HG02798 (cell line): ENCODE data around the gene TPSD1.
"Not testable (repeated sequence)": the region's sequence is repeated elsewhere in the genome, so short reads cannot be mapped to it uniquely, and the experiment has no call there.

Source experiments
- ATAC-seq: cut with Tn5 transposase; IDR thresholded peaks from one replicate; pipeline ENCODE4 v1.9.1; 2021; ENCODE audit warnings: mild to moderate bottlenecking; ENCODE audit not compliant: unreplicated experiment, poor library complexity

Gene TPSD1

DNA sequence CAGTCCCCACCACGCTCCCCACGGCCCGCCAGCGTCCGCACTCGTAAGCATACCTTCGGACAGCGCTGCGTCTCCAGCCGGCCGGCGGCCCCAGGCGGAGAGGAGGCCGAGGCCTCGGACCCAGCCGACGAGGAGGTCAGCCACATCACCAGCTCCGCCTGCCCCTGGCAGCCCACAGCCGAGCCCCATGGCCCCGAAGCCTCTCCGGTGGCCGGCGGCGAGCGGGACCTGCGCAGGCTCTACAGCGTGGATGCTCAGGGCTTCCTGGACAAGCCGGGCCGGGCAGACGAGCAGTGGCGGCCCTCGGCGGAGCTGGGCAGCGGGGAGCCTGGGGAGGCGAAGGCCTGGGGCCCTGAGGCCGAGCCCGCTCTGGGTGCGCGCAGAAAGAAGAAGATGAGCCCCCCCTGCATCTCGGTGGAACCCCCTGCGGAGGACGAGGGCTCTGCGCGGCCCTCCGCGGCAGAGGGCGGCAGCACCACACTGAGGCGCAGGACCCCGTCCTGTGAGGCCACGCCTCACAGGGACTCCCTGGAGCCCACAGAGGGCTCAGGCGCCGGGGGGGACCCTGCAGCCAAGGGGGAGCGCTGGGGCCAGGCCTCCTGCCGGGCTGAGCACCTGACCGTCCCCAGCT lies 35.7 kb upstream of the TPSD1 start:
- no peak for ATAC-seq

GRCh38 chr16:1220841-1221627 lies 34.8 kb upstream of the TPSD1 start:
- ATAC-seq = no peak

- ATAC-seq = no peak
Observed at GRCh38 chr16:1221628-1222552, 34.0 kb upstream of the TPSD1 start.

DNA sequence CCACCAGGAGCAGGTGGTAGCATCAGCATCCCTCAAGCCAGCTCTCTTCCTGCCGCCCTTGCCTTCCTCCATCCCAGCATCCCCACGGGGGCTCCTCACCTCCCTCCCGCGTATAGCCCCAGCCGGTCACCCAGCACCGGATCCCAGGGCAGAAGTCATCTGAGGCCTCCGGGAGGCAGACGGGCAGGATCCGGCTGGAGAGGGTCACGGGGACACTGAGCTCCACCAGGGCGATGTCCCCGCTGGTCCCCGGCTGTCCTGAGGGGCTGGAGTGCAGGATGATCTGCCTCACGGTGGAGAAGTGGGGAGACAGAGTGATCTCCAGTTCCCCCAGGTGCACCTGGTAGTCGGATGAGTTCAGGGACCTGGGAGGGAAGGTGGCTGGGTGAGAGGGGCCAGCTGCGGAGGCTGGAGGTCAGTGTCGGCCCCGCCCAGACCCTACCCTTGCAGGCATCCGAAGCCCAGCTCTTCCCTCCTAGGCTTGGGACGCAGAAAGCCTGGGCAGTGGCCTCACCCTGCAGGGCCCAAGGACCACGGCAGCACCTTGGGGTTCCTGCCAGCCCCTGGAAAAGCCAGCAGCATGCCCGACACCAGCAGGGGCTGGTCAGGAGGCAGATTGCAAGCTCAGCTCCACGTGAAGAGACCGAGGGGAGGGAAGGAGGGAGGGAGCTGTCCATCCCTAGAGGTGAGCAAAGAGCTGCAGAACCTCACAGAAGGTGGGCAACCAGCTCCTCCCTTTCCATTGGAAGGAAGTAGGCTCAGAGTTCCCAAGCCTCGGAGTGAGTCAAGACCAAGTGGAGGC lies 33.1 kb upstream of the TPSD1 start:
- no peak for ATAC-seq

- ATAC-seq = no peak
Observed at GRCh38 chr16:1223355-1224214, 32.3 kb upstream of the TPSD1 start.

DNA sequence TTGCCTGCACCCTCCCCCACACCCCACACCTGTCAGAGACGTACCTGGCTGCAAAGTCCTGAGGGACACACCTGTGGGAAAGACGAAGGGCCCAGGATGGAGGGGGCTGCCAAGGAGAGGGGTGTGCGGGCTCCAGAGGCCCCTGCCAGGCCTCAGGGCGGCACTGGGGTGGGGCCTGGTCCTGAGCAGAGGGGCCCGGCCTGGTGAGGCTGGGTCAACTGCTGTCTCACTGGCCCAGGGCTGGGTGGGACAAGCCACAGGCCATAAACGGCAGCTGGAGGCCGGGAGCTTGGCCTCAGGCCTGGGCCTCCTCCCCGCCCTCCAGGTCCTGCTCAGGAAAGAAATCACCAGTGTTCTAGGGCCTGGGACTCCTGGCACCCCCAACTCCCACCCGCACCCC lies 31.3 kb upstream of the TPSD1 start:
- ATAC-seq = no peak

DNA sequence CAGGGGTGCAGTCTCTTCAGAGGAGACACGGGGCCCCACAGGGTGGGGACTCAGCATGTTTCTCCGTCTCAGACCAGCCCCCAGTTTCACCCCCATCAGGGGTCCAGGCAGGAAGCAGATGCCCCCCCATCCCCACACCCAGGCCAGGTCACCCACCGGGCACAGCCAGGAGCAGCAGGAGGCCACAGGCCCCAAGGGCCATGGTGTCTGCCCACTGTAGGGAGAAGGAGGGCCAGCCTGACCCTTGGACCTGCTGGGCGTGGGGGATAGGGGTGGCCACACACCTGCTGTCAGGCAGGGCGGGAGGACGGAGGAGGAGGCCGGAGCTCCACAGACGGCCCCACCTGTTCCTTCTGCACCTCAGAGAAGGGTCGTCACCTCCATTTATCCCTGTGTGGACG lies 30.8 kb upstream of the TPSD1 start, which contains the start of gene TPSG1:
TPSG1 (minus strand) TSS at position 218 of the 401 bp plus-strand sequence; CDS start at position 202, 16 bp downstream.
- no peak for ATAC-seq

DNA sequence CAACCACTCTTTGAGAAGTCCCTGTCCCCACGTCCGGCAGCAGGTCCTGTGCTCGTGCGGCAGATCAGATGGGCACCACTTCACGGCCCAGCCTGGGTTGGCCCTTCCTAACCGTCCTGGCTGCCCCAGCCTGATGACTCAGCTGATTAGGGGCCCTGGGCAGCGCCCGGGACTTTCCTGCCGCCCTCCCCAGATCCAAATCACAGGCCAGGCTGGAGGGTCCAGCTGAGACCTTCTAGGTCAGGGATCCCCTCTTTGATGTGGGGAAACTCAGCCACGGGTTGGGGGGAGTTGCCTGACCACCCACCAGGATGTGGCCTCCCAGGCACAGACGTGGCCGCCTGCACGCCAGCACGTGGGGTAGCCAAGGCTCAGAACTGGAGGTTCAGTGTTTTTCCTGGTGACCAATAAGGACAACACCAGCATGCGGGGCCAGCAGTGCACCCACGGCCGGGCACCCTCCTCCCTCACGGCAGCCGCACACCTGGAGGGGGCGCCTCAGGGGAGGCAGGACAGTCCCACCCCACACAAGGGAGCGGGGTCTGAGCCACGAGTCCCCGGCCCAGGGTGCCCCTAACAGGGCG lies 30.0 kb upstream of the TPSD1 start:
- not testable (repeated sequence) for ATAC-seq

DNA sequence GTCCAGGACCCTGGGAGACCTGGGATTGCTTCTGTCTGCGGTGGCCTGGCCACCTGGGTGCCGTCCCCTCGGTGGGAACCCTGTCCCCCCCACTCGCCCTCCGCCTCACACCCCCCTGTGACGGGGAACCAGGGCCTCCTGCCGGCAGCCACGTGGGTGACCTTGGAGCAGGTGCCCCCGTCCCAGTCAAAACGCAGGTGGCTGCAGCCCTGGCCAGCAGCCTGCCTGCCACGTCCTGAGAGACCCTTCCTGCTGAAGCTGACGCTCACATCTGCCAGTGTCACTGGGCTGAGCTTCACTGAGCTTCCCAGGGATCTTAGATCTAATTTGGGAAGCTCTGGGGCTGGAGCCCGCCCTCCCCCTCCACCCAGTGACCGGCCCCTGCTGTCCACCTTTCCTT lies 29.2 kb upstream of the TPSD1 start:
- not testable (repeated sequence) for ATAC-seq

DNA sequence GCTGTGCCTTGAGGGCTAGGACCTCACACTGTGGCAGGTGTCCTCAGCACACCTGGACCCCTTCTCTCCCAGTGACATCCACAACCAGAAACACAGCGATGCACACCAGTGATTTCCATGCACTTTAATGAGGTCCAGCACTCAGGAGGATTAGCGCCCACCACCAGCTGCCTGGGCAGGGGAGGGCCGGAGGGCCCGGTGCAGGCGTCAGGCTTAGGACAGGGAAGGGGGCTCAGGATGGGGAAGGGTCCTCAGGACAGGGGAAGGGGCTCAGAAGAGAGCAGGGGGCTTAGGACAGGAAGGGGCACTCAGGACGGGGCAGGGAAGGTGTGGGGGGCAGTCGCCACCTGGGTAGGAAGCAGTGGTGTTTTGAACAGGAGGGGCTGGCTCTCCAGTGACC lies 27.6 kb upstream of the TPSD1 start:
- ATAC-seq = not testable (repeated sequence)

DNA sequence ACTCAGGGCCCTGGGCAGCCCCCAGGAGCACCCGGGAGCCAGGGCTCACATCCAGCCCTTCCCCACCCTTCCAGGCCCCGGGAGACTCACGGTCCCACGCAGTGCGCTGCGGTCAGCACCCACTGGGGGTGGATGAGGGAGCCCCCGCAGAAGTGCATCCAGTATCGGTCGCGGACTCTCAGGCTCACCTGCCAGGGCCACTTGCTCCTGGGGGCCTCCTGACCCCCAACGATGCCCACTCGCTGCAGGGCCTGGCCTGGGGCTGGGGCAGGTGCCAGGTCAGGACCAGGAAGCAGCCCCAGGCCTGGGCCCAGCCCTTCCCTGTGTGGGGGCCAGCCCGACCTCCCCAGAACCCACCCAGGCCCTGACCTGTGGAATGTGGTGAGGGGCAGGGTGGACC lies 26.4 kb upstream of the TPSD1 start:
- not testable (repeated sequence) for ATAC-seq

- ATAC-seq = not testable (repeated sequence)
Observed at GRCh38 chr16:1230084-1230470, 25.8 kb upstream of the TPSD1 start, which contains the start of gene TPSB2. TSS of gene TPSB2 (minus strand) at chr16:1230184. CDS start at chr16:1229951, 233 bp downstream.

DNA sequence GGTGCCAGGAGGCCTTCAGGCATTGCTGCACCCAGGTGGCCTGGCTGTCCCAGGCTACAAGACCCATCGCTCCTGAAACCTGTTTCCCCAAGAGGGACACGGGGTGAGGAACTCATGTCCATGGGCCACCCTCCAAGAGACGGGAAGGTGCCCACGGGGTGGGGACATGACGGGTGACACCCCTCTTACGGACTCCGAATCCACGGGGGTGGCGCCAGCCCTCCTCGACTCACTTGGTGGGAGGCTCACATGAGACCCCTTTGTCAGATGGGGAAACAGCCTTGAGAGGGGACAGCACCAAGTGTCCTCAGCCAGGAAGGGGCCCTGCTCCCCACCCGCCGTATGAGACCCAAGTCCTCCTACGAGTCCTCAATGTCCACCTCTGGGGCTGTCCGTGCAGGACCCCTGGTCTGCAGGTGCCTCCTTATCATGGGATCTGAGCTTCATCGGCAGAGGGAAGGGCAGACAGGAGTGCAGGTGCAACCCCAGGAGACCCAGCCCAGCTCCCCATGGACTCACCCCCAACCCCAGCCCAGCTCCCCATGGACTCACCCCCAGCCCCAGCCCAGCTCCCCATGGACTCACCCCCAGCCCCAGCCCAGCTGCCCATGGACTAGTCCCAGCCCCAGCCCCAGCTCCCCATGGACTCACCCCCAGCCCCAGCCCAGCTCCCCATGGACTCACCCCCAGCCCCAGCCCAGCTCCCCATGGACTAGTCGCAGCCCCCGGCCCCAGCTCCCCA lies 25.2 kb upstream of the TPSD1 start:
- ATAC-seq = not testable (repeated sequence)

GRCh38 chr16:1231301-1231700 lies 24.6 kb upstream of the TPSD1 start:
- not testable (repeated sequence) for ATAC-seq

GRCh38 chr16:1232049-1232748 lies 23.7 kb upstream of the TPSD1 start:
- not testable (repeated sequence) for ATAC-seq

DNA sequence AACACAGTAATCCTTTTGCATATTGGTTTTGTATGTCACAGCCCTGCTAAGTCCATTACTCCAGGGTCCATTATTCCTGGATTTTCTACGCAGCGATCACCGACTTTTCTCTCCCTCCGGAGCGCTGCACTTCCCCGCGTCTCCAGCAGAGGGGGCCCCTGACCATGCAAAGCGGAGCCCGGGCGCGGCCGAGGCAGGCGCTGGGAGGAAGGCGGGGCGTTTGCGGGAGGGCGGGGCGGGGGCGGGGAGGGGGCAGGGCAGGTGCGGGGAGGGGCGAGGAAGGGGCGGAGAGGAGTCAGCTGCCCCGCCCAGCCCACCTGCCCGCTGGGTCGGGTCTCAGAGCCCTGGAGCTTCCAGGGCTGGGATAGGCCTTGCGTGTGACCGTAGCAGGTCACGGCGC lies 19.2 kb upstream of the TPSD1 start:
- ATAC-seq = not testable (repeated sequence)

DNA sequence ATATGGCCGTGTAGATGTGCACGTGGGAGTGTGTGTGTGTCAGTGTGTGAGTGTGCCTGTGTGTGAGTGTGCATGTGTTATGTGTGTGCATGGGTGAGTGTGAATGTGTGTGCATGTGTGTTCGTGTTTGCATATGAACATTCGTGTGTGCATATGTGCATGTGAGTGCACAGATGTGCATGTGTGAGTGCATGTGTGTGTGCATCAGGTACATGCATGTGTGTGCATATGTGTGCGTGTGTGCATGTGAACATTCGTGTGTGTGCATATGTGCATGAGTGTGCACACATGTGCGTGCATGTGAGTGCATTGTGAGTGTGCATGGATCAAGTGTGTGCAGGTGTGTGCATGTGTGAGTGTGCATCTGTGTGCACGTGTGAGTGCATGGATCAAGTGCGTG lies 17.9 kb upstream of the TPSD1 start:
- no peak for ATAC-seq
